H9 (cell line): ENCODE results near the gene RPL38. TPM values are rescaled to one million over a fixed set of nuclear protein-coding genes. Genes with fewer than 3 reads are reported as not detected.

Source experiments
- DNase-seq: peaks from one replicate; pipeline ENCODE4 v3.0.0-alpha.2; 2017
- H2AFZ ChIP-seq: one replicate; pipeline ENCODE4 v1.6.1; 2013; ENCODE audit warnings: mild to moderate bottlenecking, low read length, control low read depth, moderate library complexity
- H2AK5ac ChIP-seq: 2 replicates; pipeline ENCODE4 v1.6.1; 2013; ENCODE audit warnings: low read length, control low read depth, mixed read lengths; ENCODE audit not compliant: insufficient read length
- H2BK120ac ChIP-seq: one replicate; pipeline ENCODE4 v1.6.1; 2013; ENCODE audit warnings: low read depth, mild to moderate bottlenecking, low read length, control low read depth, inconsistent platforms; ENCODE audit not compliant: poor library complexity, severe bottlenecking
- H2BK12ac ChIP-seq: 2 replicates; pipeline ENCODE4 v1.6.1; 2013; ENCODE audit warnings: low read length, control low read depth, mixed read lengths, low read depth; ENCODE audit not compliant: insufficient read length
- H2BK15ac ChIP-seq: 2 replicates; pipeline ENCODE4 v1.6.1; 2013; ENCODE audit warnings: low read depth, low read length, control low read depth
- H2BK20ac ChIP-seq: one replicate; pipeline ENCODE4 v1.6.1; 2013; ENCODE audit warnings: low read depth, mild to moderate bottlenecking, low read length, control low read depth, inconsistent platforms; ENCODE audit not compliant: poor library complexity, severe bottlenecking
- H2BK5ac ChIP-seq: 2 replicates; pipeline ENCODE4 v1.6.1; 2013; ENCODE audit warnings: low read length, control low read depth, mixed read lengths; ENCODE audit not compliant: insufficient read length
- H3K14ac ChIP-seq: 2 replicates; pipeline ENCODE4 v1.6.1; 2013; ENCODE audit warnings: low read length, control low read depth; ENCODE audit not compliant: insufficient read depth
- H3K18ac ChIP-seq: 2 replicates; pipeline ENCODE4 v1.6.1; 2013; ENCODE audit warnings: low read depth, mild to moderate bottlenecking, mixed read lengths, low read length, control low read depth; ENCODE audit not compliant: insufficient read length
- H3K23ac ChIP-seq: 2 replicates; pipeline ENCODE4 v1.6.1; 2013; ENCODE audit warnings: low read length, control low read depth, mixed read lengths, low read depth; ENCODE audit not compliant: insufficient read length
- H3K23me2 ChIP-seq: 2 replicates; pipeline ENCODE4 v1.6.1; 2013; ENCODE audit warnings: low read depth, mild to moderate bottlenecking, mixed read lengths, low read length, control low read depth; ENCODE audit not compliant: insufficient read length, poor library complexity, severe bottlenecking
- H3K27ac ChIP-seq: 2 replicates; pipeline ENCODE4 v1.5.1; 2013; ENCODE audit warnings: low read length, control low read depth, mixed read lengths, low read depth; ENCODE audit not compliant: insufficient read length
- H3K27me3 ChIP-seq: 2 replicates; pipeline ENCODE4 v1.6.1; 2013; ENCODE audit warnings: low read length, control low read depth, inconsistent platforms; ENCODE audit not compliant: insufficient read depth
- H3K4ac ChIP-seq: 2 replicates; pipeline ENCODE4 v1.6.1; 2013; ENCODE audit warnings: low read depth, mild to moderate bottlenecking, control low read depth, inconsistent platforms, low read length, moderate library complexity
- H3K4me1 ChIP-seq: 2 replicates; pipeline ENCODE4 v1.6.1; 2013; ENCODE audit warnings: low read length, control low read depth, inconsistent platforms; ENCODE audit not compliant: insufficient read depth
- H3K4me2 ChIP-seq: 2 replicates; pipeline ENCODE4 v1.6.1; 2013; ENCODE audit warnings: low read length, control low read depth, mixed read lengths; ENCODE audit not compliant: insufficient read length, insufficient read depth
- H3K56ac ChIP-seq: 2 replicates; pipeline ENCODE4 v1.6.1; 2013; ENCODE audit warnings: low read depth, mild to moderate bottlenecking, mixed read lengths, low read length, control low read depth; ENCODE audit not compliant: insufficient read length
- H3K79me1 ChIP-seq: 2 replicates; pipeline ENCODE4 v1.6.1; 2013; ENCODE audit warnings: low read depth, mild to moderate bottlenecking, moderate library complexity, low read length, control low read depth, inconsistent platforms; ENCODE audit not compliant: insufficient read depth, poor library complexity, severe bottlenecking
- H3K79me2 ChIP-seq: 2 replicates; pipeline ENCODE4 v1.6.1; 2013; ENCODE audit warnings: low read length, control low read depth, inconsistent platforms; ENCODE audit not compliant: insufficient read depth
- H3K9ac ChIP-seq: 2 replicates; pipeline ENCODE4 v1.6.1; 2013; ENCODE audit warnings: low read length, control low read depth, mixed read lengths; ENCODE audit not compliant: insufficient read length; ENCODE audit errors: extremely low read depth
- H3K9me3 ChIP-seq: one replicate; pipeline ENCODE4 v1.6.1; 2013; ENCODE audit warnings: low read depth, low read length, inconsistent platforms; ENCODE audit not compliant: control insufficient read depth
- H3T11ph ChIP-seq: one replicate; pipeline ENCODE4 v1.6.1; 2013; ENCODE audit warnings: mild to moderate bottlenecking, low read length, control low read depth, inconsistent platforms
- H4K20me1 ChIP-seq: one replicate; pipeline ENCODE4 v1.6.1; 2013; ENCODE audit not compliant: control insufficient read depth, insufficient read length, insufficient read depth
- H4K5ac ChIP-seq: 2 replicates; pipeline ENCODE4 v1.6.1; 2013; ENCODE audit warnings: low read depth, mild to moderate bottlenecking, mixed read lengths, low read length, control low read depth; ENCODE audit not compliant: insufficient read length
- H4K8ac ChIP-seq: replicated peaks from 2 replicates; pipeline ENCODE4 v1.6.1; 2013; ENCODE audit warnings: low read length, control low read depth, mixed read lengths, low read depth; ENCODE audit not compliant: insufficient read length
- H4K91ac ChIP-seq: 2 replicates; pipeline ENCODE4 v1.6.1; 2013; ENCODE audit warnings: low read depth, mild to moderate bottlenecking, moderate library complexity, mixed read lengths, low read length, control low read depth; ENCODE audit not compliant: insufficient read length
- H3K27ac Mint-ChIP-seq, 3 experiments: 2 replicates in 2 of 3; 3 replicates in 1 of 3; pipeline ENCODE4 v1.8.0; 2020 to 2021; ENCODE audit warnings: mixed read lengths in 3 of 3, mild to moderate bottlenecking in 1 of 3, moderate library complexity in 1 of 3
- H3K27me3 Mint-ChIP-seq: 2 replicates; pipeline ENCODE4 v1.8.0; 2021; ENCODE audit warnings: low read depth, mild to moderate bottlenecking, moderate library complexity, mixed read lengths
- H3K36me3 Mint-ChIP-seq, 3 experiments: 2 replicates in 2 of 3; 3 replicates in 1 of 3; pipeline ENCODE4 v1.8.0; 2020 to 2021; ENCODE audit warnings: low read depth in 3 of 3, mixed read lengths in 3 of 3; ENCODE audit not compliant: insufficient read depth in 1 of 3
- H3K4me1 Mint-ChIP-seq, 2 experiments: 2 replicates each; pipeline ENCODE4 v1.8.0; 2020; ENCODE audit warnings: mixed read lengths in 2 of 2
- H3K4me3 Mint-ChIP-seq, 2 experiments: 2 replicates in 1 of 2; 3 replicates in 1 of 2; pipeline ENCODE4 v1.8.0; 2020 to 2021; ENCODE audit warnings: mild to moderate bottlenecking in 2 of 2, mixed read lengths in 2 of 2, moderate library complexity in 1 of 2
- H3K9me3 Mint-ChIP-seq, 2 experiments: 2 replicates in 1 of 2; 3 replicates in 1 of 2; pipeline ENCODE4 v1.8.0; 2020; ENCODE audit warnings: mild to moderate bottlenecking in 2 of 2, mixed read lengths in 2 of 2, moderate library complexity in 1 of 2
- CTCF ChIP-seq: fragments of 200-600 bp; sonication (generic); conservative IDR thresholded peaks from 3 replicates; pipeline ENCODE4 v1.8.0; 2021; ENCODE audit warnings: antibody characterized with exemption, mild to moderate bottlenecking
- WGBS: extraction: QIAGEN DNeasy Blood & Tissue Kit; methylation state at CpG from one replicate; pipeline ENCODE4 v1.1.7; 2013; ENCODE audit warnings: missing lambda C conversion rate, low lambda C conversion rate, mixed read lengths; ENCODE audit not compliant: insufficient read length; ENCODE audit errors: extremely low coverage; 5-methylcytosine and 5-hydroxymethylcytosine counted together
- total RNA-seq: library from RNA; stranded (reverse); gene quantifications from 2 replicates; pipeline ENCODE4 v1.2.1, GENCODE V29; 2021

RPL38 gene
- total RNA-seq, 1 experiment from 2014 or later, result 1,358 TPM

- Histone ChIP-seq H2BK5ac (no peak overlapping the region), H4K5ac (no peak overlapping the region), H3K4me2 (no peak overlapping the region), H3K9me3 (no peaks in the 10 kb centered on the region), H3K27ac (no peak overlapping the region), H2BK12ac (no peak overlapping the region), H3T11ph (no peak overlapping the region), H3K27me3 (no peaks in the 10 kb centered on the region), H4K91ac (no peak overlapping the region), H2BK120ac (no peak overlapping the region), H3K79me2 (no peaks in the 10 kb centered on the region), H2AK5ac (no peak overlapping the region), H3K4ac (no peak overlapping the region), H2BK20ac (no peak overlapping the region), H2AFZ (no peak overlapping the region), H4K20me1 (no peaks in the 10 kb centered on the region), H3K23ac (no peak overlapping the region), H3K9ac (no peak overlapping the region), H3K79me1 (no peaks in the 10 kb centered on the region), H2BK15ac (no peak overlapping the region), H3K4me1 (no peaks in the 10 kb centered on the region), H4K8ac (no peak overlapping the region), H3K23me2 (no peaks in the 10 kb centered on the region), H3K14ac (no peak overlapping the region), H3K56ac (no peak overlapping the region), H3K18ac (no peak overlapping the region)
- H3K36me3 Mint-ChIP-seq, result no peaks in the 10 kb centered on the region
- no peaks in the 10 kb centered on the region for H3K9me3 Mint-ChIP-seq
- H3K4me3 Mint-ChIP-seq, result no peak overlapping the region
- H3K27ac Mint-ChIP-seq, result no peak overlapping the region; a peak in 2 of 7 replicates
- no CpG with 5 or more reads among the region's 16 CpGs for whole genome bisulfite sequencing
- peaks cover 8% of the 10 kb centered on the region for H3K27me3 Mint-ChIP-seq
- TF ChIP-seq CTCF, result no peak
- H3K4me1 Mint-ChIP-seq, result peaks cover 3% of the 10 kb centered on the region in 2 experiments; a peak in 3 of 4 replicates
- no peak for DNase-seq
These were observed 17.7 kb downstream of the RPL38 start for GRCh38 chr17:74220946-74221818.
